ENCODE measurements around the gene FSTL4. TPM values are rescaled to one million over a fixed set of nuclear protein-coding genes. Genes with fewer than 3 reads are reported as not detected.

Gene FSTL4
- total and polyA plus RNA-seq, 2 of the 13 experiments (the other 11 are each of a cell fraction or from before 2014, with no cell fraction given): 2.1 to 3.0 TPM

DNA sequence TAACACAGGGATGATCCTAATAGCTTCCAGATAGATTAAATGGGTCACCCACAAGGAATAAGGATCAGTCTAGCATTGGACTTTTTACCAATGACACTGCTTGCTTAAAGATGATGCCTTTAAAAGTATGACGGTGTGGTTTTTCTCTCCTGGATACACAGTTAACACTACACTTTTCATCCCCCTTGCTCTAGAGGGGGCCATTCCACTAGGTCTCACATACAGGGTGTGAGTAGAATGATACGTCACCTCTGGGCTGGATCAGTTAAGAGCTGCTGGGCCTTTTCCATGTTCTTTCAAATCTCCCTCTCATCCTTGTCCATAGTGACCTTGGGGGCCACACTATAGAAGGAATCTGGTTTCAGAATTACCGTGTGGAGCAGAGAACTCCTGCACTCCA lies 140.6 kb downstream of the FSTL4 start:
- TF ChIP-seq ZNF766 (CRISPR knock-in tag; IDR thresholded peaks at IDR 0.05; ENCODE audit: borderline replicate concordance) (no peak), E2F2 (CRISPR knock-in tag; IDR thresholded peaks at IDR 0.05; ENCODE audit: borderline replicate concordance) (no peak), ZNF280B (CRISPR knock-in tag; IDR thresholded peaks at IDR 0.05; ENCODE audit: borderline replicate concordance) (no peak), NONO (IDR thresholded peaks at IDR 0.05) (no peak), NONO (CRISPR knock-in tag; conservative IDR thresholded peaks at IDR 0.05) (no peak)
- ChIA-PET CTCF (ENCODE audit: low intra/inter-chr PET ratio, low total read pairs) (no interaction called here), POLR2A (no interaction called here)
- Histone ChIP-seq H3K79me2 (ENCODE audit: insufficient read depth, low read length) (no peaks in the 10 kb centered on the region), H3K27me3 (ENCODE audit: control insufficient read depth in 1 of 2, insufficient read depth in 2 of 2, low read length in 2 of 2) (peaks cover 3 to 41% of the 10 kb centered on the region in 2 experiments; a peak in 4 of 5 replicates), H3K9ac (ENCODE audit: insufficient read depth, low read depth, low read length) (no peak overlapping the region), H3K4me1 (ENCODE audit: insufficient read depth, low read length) (no peaks in the 10 kb centered on the region), H3K36me3 (replicated peaks in 1 of 2; ENCODE audit: control insufficient read depth in 1 of 2, insufficient read depth in 2 of 2, low read length in 2 of 2) (no peaks in the 10 kb centered on the region), H4K20me1 (ENCODE audit: insufficient read depth, low read length) (no peaks in the 10 kb centered on the region), H2AFZ (ENCODE audit: low read length) (no peak overlapping the region), H3K27ac (ENCODE audit: extremely low read length, insufficient read depth, low read length) (no peak overlapping the region), H3K4me2 (ENCODE audit: low read depth, low read length) (no peak overlapping the region), H3K9me3 (ENCODE audit: low read length) (no peaks in the 10 kb centered on the region), H3K4me3 (replicated peaks in 1 of 3; ENCODE audit: insufficient read depth in 1 of 3, low read depth in 2 of 3, low read length in 3 of 3) (no peak overlapping the region)
- in situ Hi-C loops (cut with HindIII; ENCODE audit: extremely low pct_ligation_motif_present, low pct_unique_long_range_greater_than_20kb) (no loop called here), intact Hi-C loops (cut with micrococcal nuclease; ENCODE audit: unreplicated experiment) (no loop called here)
- 27% methylated on average over 3 of the region's 3 CpGs for WGBS (ENCODE audit: low lambda C conversion rate)
- FAIRE-seq: no peak
- DNase-seq (ENCODE audit: low spot score): no peak
- ATAC-seq: no peak
- no TSS peak for BruUV-seq (replicated peaks)

DNA sequence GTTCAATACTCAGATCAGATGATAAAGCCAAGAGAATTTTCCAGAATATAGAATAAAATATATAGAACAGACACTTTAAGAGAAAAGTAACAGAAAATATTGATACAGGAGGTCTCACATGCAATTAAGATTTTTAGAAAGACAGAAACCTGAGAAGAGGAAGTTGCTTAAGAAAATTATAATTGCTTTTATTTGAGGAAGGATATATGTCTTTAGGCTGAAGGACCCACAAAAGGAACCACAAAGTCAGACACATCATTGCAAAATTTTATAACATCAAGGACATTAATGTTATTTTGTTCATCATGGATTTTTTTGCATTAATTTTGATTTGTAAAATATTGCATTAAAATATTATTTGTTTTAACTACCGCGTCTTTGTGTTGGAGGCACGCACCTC lies 141.5 kb downstream of the FSTL4 start:
- BruUV-seq (replicated peaks): no TSS peak
- intact Hi-C loops (cut with micrococcal nuclease; ENCODE audit: unreplicated experiment): no loop called here
- TF ChIP-seq PRPF4 (IDR thresholded peaks at IDR 0.05; ENCODE audit: low read depth, low read length, poor library complexity, severe bottlenecking): no peak
- no peak for TF ChIP-seq MLX (CRISPR knock-in tag; IDR thresholded peaks at IDR 0.05)
- no peak for TF ChIP-seq BORCS8-MEF2B (CRISPR knock-in tag; IDR thresholded peaks at IDR 0.05)
- no peak for TF ChIP-seq ZNF337 (CRISPR knock-in tag; IDR thresholded peaks at IDR 0.05; ENCODE audit: borderline replicate concordance, low read depth)
- TF ChIP-seq HES4 (CRISPR knock-in tag; IDR thresholded peaks at IDR 0.05; ENCODE audit: borderline replicate concordance): no peak
- TF ChIP-seq ISX (CRISPR knock-in tag; conservative IDR thresholded peaks at IDR 0.05): no peak
- TF ChIP-seq CSRNP2 (CRISPR knock-in tag; conservative IDR thresholded peaks at IDR 0.05; ENCODE audit: low read depth): no peak
- TF ChIP-seq RAD21 (CRISPR knock-in tag; IDR thresholded peaks at IDR 0.05): no peak
- TF ChIP-seq AGO1 (IDR thresholded peaks at IDR 0.05; ENCODE audit: low read depth, low read length, poor library complexity, severe bottlenecking): no peak
- no peak for TF ChIP-seq NFATC3 (CRISPR knock-in tag; IDR thresholded peaks at IDR 0.05)

More for the DNA sequence above, 141.5 kb downstream of the FSTL4 start:
- no peak for ATAC-seq
- Histone ChIP-seq H3K4me1 (ENCODE audit: insufficient read depth, low read length) (no peaks in the 10 kb centered on the region), H3K9ac (ENCODE audit: insufficient read depth, low read depth, low read length) (no peak overlapping the region), H3K4me2 (ENCODE audit: low read depth, low read length) (no peak overlapping the region), H2AFZ (ENCODE audit: low read length) (no peak overlapping the region), H3K4me3 (replicated peaks in 1 of 3; ENCODE audit: insufficient read depth in 1 of 3, low read depth in 2 of 3, low read length in 3 of 3) (no peak overlapping the region), H3K36me3 (replicated peaks in 1 of 2; ENCODE audit: control insufficient read depth in 1 of 2, insufficient read depth in 2 of 2, low read length in 2 of 2) (no peaks in the 10 kb centered on the region), H3K79me2 (ENCODE audit: insufficient read depth, low read length) (no peaks in the 10 kb centered on the region), H3K27me3 (ENCODE audit: control insufficient read depth in 1 of 2, insufficient read depth in 2 of 2, low read length in 2 of 2) (peaks cover 3 to 35% of the 10 kb centered on the region in 2 experiments; a peak in 4 of 5 replicates), H3K27ac (ENCODE audit: extremely low read length, insufficient read depth, low read length) (no peak overlapping the region), H3K9me3 (ENCODE audit: low read length) (no peaks in the 10 kb centered on the region), H4K20me1 (ENCODE audit: insufficient read depth, low read length) (no peaks in the 10 kb centered on the region)
- ChIA-PET CTCF (ENCODE audit: low intra/inter-chr PET ratio, low total read pairs) (no interaction called here), POLR2A (no interaction called here)
- no peak for FAIRE-seq
- DNase-seq (ENCODE audit: low spot score): no peak
- 80% methylated on average over 3 of the region's 3 CpGs for WGBS (ENCODE audit: low lambda C conversion rate)
- in situ Hi-C loops (cut with HindIII; ENCODE audit: extremely low pct_ligation_motif_present, low pct_unique_long_range_greater_than_20kb): no loop called here

All from HepG2 (cell line).